Thoracic aorta (tissue), 2 donors: ENCODE measurements around the gene CUEDC1. TPM values are rescaled to one million over a fixed set of nuclear protein-coding genes. Genes with fewer than 3 reads are reported as not detected.
"Not testable (repeated sequence)": the region's sequence is repeated elsewhere in the genome, so short reads cannot be mapped to it uniquely, and the experiment has no call there.

Experiments used
- ATAC-seq: fragments of 150-250 bp; one replicate; pipeline ENCODE4 v1.8.0; 2017; ENCODE audit warnings: low read depth; ENCODE audit not compliant: insufficient number of reproducible peaks, low FRiP score
- DNase-seq: peaks from one replicate; pipeline ENCODE4 v3.0.0-alpha.2; 2020; ENCODE audit warnings: low spot score
- H3K27ac ChIP-seq, 2 donors: fragments of 200-600 bp; sonication (generic); 1 replicate in 1 of 2; 2 replicates in 1 of 2; pipeline ENCODE4 v1.5.1; 2016; ENCODE audit warnings: mild to moderate bottlenecking in 2 of 2, moderate library complexity in 2 of 2
- H3K27me3 ChIP-seq: fragments of 200-600 bp; sonication (generic); replicated peaks from 2 replicates; pipeline ENCODE4 v1.6.0; 2016; ENCODE audit warnings: mild to moderate bottlenecking; ENCODE audit not compliant: insufficient read depth
- H3K36me3 ChIP-seq: fragments of 200-600 bp; sonication (generic); one replicate; pipeline ENCODE4 v1.5.1; 2016
- H3K4me1 ChIP-seq, 2 donors: fragments of 200-600 bp; sonication (generic); 1 replicate in 1 of 2; 2 replicates in 1 of 2; pipeline versions ENCODE4 v1.5.1 to v1.6.0; 2016; ENCODE audit warnings: low read depth in 2 of 2, mild to moderate bottlenecking in 1 of 2; ENCODE audit not compliant: control insufficient read depth in 1 of 2
- H3K4me3 ChIP-seq: fragments of 200-600 bp; sonication (generic); 2 replicates; pipeline ENCODE4 v1.5.1; 2016; ENCODE audit warnings: mild to moderate bottlenecking
- H3K9me3 ChIP-seq: fragments of 200-600 bp; sonication (generic); 2 replicates; pipeline ENCODE4 v1.5.1; 2016
- CTCF ChIP-seq: fragments of 200-600 bp; sonication (generic); IDR thresholded peaks from one replicate; pipeline ENCODE4 v1.5.1; 2019; ENCODE audit warnings: antibody characterized with exemption
- total RNA-seq, 2 donors: library from RNA; depleted of rRNA; stranded (reverse); fragments of >200 nt; gene quantifications; one replicate each; pipeline versions ENCODE4 v1.1.0 to v1.2.3, GENCODE V29; 2016

Gene CUEDC1
- total RNA-seq, 2 donors from 2014 or later, result 32.7 to 93.1 TPM

GRCh38 chr17:57849874-57850754 lies 105.1 kb downstream of the CUEDC1 start, which contains the start of gene MRPS23:
MRPS23 (minus strand) TSS chr17:57850044; CDS start chr17:57850010, 34 bp downstream.
- H3K4me1 ChIP-seq, result peaks cover 40 to 60% of the 10 kb centered on the region in 2 donors
- DNase-seq (peak; percentile 94), ATAC-seq (peak; percentile 86)
- peak within 1 kb of the TSS; percentile 83 to 92 for H3K27ac ChIP-seq
- H3K4me3 ChIP-seq, result peak within 1 kb of the TSS; percentile 89
- no peaks in the 10 kb centered on the region for H3K27me3 ChIP-seq
- no peak for TF ChIP-seq CTCF
- H3K36me3 ChIP-seq, result peaks cover 3% of the 10 kb centered on the region
- no peaks in the 10 kb centered on the region for H3K9me3 ChIP-seq

GRCh38 chr17:57849163-57849873 lies 105.9 kb downstream of the CUEDC1 start:
- no peak for DNase-seq
- Histone ChIP-seq H3K27ac (peak overlapping the region; percentile 56 to 92), H3K4me3 (peak overlapping the region; percentile 89), H3K4me1 (peaks cover 38 to 52% of the 10 kb centered on the region in 2 donors), H3K27me3 (no peaks in the 10 kb centered on the region), H3K36me3 (peaks cover 3% of the 10 kb centered on the region), H3K9me3 (no peaks in the 10 kb centered on the region)
- no peak for ATAC-seq
- no peak for TF ChIP-seq CTCF

GRCh38 chr17:57846056-57846945 lies 108.9 kb downstream of the CUEDC1 start:
- not testable (repeated sequence) for H3K4me3 ChIP-seq, H3K36me3 ChIP-seq, DNase-seq, H3K27ac ChIP-seq, ATAC-seq, H3K27me3 ChIP-seq, H3K9me3 ChIP-seq
- peaks cover 14 to 24% of the 10 kb centered on the region in 2 donors for H3K4me1 ChIP-seq

- Histone ChIP-seq H3K27me3 (no peaks in the 10 kb centered on the region), H3K36me3 (peaks cover 17% of the 10 kb centered on the region), H3K4me3 (no peak overlapping the region), H3K9me3 (no peaks in the 10 kb centered on the region), H3K4me1 (no peaks in the 10 kb centered on the region), H3K27ac (no peak overlapping the region)
- DNase-seq, result no peak
- no peak for ATAC-seq
- no peak for TF ChIP-seq CTCF
Observed at GRCh38 chr17:57842280-57842679, 112.9 kb downstream of the CUEDC1 start.

- H3K27me3 ChIP-seq, result no peaks in the 10 kb centered on the region
- no peak overlapping the region for H3K27ac ChIP-seq
- no peaks in the 10 kb centered on the region for H3K9me3 ChIP-seq
- H3K4me1 ChIP-seq, result peaks cover 5 to 12% of the 10 kb centered on the region in 2 donors
- DNase-seq, result no peak
- ATAC-seq, result no peak
- no peak overlapping the region for H3K4me3 ChIP-seq
- TF ChIP-seq CTCF, result no peak
- peaks cover 17% of the 10 kb centered on the region for H3K36me3 ChIP-seq
Observed at GRCh38 chr17:57839571-57839923, 115.7 kb downstream of the CUEDC1 start.
